ENCODE data around the gene SEMA6B.
"Not testable (repeated sequence)": the region's sequence is repeated elsewhere in the genome, so short reads cannot be mapped to it uniquely, and the experiment has no call there.

Gene SEMA6B

DNA sequence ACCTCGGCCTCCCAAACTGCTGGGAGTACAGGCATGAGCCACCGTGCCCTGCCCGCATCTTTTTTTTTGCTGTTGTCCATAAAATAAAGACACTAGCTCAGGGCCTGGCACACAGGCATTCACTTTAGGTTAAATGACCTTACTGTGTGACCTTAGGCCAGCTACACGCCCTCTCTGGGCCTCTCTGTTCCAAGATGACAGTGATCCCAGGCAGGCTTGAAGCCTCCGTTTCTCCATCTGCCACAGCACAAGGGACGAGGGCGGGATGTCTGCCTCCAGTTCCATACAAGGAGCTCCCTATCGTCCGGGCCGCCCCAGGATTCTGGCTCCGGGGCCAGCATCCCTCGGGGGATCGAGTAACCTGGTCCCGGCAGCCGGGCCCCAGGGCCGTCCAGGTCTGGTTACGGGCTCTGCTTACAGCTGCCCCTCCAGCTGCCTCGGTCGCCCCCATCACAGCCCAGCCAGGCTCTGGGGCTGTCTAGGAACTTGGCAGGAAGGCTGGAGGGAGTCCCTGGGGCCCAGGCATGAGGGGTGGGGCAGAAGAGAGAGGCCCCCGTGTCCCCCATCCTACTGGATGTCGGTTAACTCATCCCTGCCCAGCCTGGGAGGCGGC lies 11.9 kb upstream of the SEMA6B start:
- no peak for DNase-seq

DNA sequence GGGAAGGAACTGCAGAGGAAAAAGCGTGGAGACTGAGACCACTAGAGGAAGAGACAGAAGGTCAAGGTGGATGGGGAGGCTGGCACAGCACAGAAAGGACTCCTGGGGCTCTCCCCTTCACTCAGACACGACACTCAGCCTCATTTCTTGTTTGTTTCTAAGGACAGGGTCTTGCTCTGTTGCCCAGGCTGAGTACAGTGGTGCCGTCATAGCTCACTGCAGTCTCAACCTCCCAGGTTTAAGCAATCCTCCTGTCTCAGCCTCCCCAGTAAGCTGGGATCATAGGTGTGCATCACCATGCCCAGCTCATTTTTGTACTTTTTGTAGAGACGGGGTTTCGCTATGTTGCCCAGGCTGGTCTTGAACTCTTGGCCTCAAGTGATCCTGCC lies 11.4 kb upstream of the SEMA6B start:
- DNase-seq, result no peak

DNA sequence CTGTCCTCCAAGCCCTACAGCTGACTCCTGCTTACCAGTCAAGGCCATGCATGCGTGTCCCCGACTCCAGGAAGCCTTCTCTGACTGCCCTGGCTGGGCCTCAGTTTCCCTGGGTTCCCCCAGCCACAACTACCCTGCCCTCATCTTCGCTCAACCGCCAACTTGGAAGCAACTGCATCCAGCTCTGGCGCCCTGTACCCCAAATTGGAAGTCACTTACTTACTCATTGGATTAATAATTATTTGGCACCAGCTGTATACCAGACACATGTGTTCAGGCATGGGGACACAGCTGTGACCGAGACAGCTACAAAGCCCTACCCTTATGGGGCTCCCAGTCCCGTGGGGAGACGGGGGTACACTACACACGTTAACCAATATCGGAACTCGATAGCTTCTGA lies 10.9 kb upstream of the SEMA6B start:
- DNase-seq, result no peak

DNA sequence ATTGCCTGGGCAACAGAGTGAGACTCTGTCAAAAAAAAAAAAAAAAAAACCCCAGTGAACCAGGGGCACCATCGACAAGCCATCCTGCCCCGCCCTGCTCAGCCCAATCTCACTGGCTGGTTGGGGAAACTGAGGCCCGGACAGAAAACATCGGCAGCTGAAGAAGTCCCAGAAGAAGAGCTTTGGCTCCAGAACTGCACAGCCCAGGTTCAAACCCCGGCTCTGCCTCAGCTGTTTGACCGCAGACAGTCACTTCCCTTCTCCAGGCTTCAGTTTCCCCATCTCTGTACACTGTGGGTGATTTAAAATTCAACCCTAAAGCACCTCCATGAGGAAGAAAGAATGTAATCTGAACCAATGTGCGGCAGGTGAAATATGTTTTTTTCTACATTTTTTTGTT lies 9.4 kb upstream of the SEMA6B start:
- DNase-seq, result no peak

DNA sequence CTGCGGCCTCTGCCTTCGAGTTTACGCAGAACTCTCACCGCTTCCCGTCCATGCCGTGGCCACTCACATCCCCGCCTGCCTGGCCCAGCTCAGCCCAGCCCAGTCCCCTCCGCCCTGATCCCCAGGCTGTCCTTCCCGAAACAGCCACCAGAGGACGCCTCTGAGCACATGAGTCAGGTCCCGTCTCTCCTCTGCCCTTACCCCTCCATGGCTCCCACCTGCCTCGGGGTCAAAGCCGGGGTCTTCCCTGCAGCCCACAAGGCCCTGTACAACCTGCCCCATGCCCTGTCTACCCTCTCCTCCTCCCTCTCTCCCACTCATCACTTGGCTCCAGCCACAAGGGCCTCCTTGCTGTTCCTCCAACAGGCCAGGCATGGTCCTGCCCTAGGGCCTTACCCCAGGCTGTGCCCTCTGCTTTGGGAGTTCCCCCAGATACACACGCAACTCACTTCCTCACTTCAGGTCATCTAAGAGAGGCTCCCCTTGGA lies 8.1 kb upstream of the SEMA6B start:
- DNase-seq, result peak; percentile 60

DNA sequence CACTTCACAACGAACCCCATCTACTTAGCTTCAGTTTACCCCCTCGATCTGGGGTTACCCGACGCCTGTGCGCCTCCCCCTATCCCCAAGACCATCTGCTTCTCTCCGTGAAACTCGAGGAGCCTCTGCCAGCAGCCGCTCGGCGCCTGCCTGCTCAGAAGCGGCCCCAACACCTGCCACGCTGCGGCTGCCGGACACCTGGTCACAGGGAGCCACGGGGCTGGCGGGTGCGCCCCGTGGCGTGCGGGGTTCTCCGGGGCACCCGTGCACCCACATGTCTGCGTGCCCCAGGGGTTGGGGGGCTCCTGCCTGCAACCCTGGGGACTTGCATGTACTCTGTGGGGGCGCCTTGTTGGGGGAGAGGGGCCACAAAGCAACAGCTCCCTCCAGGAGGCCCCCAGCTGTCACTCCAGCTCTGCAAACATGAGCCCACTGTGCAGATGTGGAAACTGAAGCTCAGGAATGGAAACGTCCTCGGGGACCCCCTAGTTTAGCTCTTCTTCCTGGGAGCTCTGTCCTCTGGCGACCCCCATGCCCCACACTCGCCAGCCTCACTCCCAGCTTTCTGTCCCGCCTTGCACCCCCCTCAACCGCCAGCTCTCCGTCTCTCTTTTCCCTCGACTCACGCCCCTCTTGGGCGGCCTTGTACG lies 7.0 kb upstream of the SEMA6B start:
- DNase-seq, result no peak

DNA sequence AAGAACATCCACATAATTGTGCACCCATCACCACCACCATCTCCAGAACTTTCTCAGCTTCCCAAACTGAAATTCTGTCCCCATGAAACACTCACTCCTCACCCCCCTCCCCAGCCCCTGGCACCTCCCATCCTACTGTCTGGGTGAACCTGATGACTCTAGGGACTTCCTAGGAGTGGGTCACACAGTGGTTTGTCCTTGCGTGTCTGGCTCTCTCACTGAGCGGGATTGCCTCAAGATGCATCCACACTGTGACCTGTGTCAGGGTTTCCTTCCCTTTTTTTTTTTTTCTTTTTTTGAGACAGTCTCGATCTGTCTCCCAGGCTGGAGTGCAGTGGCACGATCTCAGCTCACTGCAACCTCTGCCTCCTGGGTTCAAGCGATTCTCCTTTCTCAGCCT lies 4.1 kb upstream of the SEMA6B start:
- not testable (repeated sequence) for DNase-seq

DNA sequence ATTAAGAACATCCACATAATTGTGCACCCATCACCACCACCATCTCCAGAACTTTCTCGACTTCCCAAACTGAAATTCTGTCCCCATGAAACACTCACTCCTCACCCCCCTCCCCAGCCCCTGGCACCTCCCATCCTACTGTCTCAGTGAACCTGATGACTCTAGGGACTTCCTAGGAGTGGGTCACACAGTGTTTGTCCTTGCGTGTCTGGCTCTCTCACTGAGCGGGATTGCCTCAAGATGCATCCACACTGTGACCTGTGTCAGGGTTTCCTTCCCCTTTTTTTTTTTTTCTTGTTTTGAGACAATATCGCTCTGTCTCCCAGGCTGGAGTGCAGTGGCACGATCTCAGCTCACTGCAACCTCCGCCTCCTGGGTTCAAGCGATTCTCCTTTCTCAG lies 2.6 kb upstream of the SEMA6B start:
- not testable (repeated sequence) for DNase-seq

DNA sequence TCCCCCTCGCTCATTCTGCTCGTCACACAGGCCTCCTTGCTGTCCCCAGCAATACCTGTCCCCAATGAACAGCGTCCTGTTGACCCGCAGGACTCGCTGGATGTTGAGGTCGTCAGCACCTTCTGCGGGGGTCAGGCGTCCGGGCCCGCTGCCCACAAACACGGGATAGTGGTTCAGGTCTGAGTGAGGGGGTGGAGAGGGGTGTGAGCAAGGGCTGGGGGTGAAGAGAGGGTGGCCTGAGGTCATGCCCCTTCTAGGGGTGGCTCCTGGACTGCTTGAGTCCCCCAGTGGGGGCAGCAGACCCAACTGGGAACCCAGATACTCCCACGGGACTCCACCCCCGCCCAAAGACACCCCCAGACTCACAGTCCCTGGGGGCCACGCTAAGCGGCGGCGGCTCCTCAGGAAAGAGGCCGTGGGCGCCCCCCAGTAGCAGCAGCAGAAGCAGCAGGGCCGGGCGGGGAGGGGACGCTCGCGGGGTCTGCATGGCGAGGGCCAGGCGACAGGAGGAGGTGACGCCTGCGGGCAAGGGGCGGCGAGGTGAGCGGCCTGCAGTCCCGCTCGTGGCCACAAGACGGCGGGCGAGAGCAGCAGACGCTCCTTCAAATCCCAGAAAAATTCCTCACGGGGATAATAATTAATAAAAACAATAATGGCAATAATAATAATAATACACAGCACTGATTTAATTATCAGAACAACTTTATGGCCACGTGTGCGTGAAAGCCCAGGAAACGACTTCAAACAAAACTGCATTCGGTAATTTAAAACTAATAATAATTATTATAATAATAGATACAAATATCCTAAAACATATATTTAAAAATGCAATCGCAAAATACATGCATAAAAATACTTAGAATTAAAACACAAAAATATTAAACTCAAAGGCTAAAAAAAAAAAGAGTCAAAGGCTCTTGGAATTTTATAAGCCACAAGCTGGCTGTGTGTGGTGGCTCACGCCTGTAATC lies 1.2 kb downstream of the SEMA6B start:
- DNase-seq, result no peak

DNA sequence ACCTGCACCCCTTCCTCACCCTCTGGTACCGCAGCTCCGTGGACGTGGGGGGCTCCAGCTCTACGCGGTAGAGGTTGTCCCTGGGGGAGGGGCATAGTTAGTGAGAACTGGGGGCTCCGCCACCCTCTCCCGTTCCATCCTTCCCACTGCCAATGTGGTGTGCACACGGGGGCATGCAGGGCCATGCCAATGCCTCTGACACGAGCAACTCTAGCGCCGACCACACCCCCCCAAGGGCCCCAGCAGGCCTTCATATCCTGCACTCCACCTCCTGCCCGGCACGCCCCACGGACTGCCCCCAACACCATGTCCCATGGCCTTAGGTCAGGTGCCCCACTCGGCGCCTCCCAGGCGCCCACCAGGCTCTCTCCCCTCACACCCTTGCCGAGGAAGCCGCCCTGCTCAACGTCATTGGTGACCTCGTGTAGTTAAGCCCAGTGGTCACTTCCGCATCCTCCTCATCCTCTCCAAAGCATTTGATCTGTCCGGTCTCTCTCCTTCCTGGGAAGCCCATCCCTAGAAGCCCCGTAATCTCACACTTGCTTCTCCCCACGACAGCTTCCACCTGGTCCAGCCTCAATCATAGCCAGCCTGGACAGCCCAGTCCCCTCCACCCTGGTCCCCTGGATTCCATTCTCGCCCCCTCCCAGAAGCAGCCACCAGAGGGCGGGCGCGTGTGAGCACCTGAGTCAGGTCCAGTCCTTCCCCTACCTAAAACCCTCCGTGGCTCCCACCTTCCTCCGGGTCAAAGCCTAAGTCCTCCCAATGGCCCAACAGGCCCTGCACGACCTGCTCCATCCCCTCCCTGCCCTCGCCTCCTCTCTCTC lies 2.1 kb downstream of the SEMA6B start:
- DNase-seq, result no peak

DNA sequence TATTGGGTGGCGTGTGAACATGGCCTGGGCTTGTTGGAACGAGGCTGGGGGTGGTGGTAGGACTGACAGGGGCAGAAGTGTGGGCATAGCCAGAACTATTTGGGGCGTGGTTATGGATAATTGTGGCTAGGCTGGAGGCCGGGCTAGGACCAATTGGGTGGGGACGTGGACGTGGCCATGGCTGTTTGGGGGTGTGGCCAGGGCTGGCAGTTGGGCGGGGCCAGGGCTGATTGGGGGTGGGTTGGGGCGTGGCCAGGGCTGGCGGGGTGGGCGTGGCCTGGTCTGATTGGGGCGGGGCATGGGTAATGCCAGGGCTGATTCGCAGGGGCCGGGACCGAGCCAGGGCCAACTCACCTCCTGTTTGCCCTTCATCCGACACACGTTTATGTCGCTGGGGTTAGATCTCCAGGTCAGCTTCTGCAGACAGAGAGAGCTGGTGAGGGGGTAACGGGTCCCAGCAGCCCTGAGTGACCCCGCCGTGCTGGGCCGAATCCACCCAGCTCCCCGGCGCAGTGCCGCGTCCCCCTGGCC lies 2.8 kb downstream of the SEMA6B start:
- no peak for DNase-seq

DNA sequence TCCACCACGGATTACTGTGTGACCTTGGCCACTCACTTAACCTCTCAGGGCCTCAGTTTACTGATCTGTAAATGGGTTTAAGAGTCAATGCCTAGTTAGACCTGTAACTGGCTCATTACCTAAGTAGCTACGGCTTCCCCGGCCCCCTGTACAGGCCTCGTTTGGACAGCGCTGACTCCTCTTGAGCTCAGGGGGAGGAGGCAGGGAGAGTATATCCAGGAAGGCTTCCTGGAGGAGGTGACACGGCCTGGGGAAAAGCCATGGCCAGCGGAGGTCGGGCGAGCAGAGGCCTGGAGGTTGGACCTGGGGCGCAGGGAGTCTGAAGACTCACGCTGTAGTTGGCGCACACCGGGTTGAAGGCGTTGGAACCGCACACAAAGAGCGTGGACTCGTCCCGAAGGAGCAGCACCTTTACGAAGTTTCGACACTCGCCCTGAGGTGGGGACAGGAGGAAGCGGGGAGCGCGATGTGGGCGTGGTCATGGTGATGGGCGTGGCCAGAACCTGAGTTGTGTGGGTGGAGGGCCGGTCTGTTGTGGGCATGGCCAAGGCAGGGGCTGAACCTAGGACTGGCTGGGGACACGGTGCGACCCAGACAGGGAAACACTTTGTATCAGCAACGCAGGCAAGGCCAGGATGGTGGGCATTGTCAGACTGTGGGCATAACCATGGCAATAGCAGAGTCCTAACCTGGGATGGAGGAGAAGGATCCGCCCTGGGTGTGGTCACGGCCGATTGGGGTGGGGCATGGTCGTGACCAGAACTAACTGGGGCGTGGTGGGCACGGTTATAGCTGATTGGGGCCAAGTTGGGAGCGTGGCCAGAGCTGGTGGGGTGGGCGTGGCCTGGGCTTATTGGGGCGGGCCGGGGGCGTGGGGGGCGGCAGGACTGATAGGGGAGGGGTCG lies 3.6 kb downstream of the SEMA6B start:
- no peak for DNase-seq

DNA sequence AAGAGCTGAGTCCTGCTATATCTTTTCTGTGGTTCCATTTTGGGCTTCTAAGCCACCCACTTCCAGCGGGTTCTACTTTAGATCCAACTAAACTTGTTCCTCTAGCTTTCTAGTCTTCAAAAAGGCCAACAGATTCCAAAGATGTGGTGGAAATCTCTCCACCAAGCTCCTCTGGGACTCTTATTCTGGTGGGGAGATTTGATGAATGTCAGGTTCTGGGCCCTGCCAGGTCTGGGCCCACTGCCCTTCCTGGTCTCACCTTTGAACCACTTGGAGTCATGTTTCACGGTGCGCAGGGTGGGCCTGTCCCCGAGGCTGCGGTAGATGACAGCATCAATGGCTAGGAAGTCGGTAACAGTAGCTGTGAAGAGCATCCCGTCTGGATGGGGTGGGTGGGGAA lies 4.8 kb downstream of the SEMA6B start:
- DNase-seq, result no peak

DNA sequence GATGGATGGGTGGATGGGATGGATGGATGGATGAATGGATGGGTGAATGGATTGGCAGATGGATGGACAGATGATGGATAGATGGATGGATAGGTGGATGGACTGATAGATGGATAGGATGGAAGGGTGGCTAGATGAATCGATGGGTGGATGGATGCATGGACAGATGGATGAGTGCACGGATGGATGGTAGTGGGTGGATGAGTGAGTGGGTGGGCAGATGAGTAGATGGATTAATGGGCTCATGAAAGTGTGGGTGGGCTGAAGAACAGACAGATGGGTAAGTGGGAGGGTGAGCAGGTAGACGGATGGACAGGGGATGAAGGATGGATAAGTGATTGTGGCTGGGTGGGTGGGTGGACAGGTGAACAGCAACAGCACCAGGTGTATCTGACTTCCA lies 5.7 kb downstream of the SEMA6B start:
- DNase-seq, result no peak

DNA sequence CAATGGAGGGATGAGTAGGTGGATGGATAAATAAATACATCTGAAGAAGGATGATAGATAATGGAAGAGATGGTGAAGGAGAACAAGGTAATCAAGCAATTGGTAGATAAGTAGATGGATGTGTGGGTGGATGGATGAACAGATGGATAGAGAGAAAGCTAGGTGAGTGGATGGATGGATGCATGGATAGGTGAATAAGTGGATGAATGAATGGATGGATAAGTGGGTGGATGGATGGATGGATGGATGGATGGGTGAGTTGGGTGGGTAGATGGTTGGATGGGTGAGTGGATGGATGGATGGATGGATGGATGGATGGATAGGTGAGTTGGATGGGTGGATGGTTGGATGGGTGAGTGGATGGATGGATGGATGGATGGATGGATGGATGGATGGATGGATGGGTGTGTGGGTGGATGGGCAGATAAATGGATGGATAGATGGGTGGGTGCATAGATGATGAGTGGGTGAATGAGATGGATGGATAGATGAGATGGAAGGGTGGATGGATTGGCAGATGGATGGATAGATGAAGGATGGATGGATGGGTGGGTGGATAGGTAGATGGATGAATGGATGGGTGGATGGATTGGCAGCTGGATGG lies 6.3 kb downstream of the SEMA6B start:
- no peak for DNase-seq

DNA sequence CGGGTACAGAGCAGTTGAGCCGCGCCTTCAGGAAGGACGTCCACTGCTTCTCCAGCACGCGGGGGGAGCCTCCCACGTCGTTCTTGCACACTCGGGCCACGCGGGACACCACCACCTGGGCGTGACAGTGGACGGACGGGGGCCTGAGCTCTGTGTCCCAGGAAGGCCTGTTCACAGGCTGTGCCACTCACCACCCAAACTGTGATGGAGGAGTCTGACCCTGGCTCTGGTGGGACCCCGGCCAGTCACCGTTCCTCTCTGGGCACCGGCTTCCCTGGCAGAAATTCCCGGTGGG lies 7.0 kb downstream of the SEMA6B start:
- DNase-seq, result no peak

DNA sequence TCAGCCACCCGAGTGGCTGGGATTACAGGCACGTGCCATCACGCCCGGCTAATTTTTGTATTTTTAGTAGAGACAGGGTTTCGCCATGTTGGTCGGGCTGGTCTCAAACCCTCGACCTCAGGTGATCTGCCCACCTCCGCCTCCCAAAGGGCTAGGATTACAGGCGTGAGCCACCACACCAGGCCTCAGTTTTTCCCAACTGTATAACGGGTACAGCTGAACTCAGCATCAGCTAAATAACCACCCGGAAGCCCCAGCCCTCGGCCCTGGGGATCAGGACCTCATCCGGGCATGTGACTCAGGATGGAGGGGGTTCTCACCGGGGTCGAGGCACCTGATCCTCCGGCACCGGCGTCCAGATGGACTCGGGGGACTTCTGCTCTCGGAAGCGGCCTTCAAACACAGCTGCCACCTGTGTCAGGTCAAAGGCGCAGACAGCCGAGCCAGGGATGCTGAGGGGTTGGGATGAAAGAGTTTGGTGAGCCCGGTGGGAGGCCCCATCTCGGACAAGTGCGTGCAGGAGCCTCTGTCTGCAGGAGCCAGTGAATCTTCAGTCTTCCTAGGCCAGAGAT lies 8.9 kb downstream of the SEMA6B start:
- no peak for DNase-seq

DNA sequence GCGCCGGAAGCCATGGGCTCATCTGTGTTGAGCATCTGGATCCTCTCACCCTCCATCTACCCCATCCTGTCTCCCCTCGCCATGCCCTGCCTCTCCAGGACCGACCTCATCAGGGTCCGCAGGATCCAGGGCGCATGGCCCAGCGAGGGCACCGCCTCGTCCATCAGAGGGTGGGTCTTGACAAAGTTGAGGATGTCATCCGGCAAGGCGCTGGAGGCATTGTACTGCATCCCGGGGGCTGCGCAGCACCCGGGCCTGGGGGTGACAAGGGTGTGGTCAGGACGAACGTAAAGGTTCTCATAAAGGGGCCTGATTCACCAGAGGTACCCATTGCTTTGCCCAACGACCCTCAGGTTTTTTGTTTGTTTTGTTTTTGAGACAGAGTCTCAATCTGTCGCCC lies 9.5 kb downstream of the SEMA6B start:
- DNase-seq, result no peak

DNA sequence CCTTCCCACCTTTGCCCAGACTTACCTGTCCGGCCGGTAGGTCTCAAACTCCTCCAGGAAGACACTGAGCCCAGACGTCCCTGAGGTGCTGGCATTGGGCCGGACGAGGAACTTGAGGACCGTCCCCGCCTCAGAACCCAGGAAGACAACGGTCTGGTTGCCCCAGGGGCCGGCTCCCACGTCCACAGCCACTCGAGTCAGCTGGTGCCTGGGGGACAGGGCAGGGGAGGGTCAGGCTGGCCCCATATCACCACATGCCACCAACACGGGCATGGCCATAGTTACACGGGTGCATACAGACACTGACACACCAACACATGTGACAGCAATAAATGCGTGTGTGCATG lies 11.3 kb downstream of the SEMA6B start:
- no peak for DNase-seq

DNA sequence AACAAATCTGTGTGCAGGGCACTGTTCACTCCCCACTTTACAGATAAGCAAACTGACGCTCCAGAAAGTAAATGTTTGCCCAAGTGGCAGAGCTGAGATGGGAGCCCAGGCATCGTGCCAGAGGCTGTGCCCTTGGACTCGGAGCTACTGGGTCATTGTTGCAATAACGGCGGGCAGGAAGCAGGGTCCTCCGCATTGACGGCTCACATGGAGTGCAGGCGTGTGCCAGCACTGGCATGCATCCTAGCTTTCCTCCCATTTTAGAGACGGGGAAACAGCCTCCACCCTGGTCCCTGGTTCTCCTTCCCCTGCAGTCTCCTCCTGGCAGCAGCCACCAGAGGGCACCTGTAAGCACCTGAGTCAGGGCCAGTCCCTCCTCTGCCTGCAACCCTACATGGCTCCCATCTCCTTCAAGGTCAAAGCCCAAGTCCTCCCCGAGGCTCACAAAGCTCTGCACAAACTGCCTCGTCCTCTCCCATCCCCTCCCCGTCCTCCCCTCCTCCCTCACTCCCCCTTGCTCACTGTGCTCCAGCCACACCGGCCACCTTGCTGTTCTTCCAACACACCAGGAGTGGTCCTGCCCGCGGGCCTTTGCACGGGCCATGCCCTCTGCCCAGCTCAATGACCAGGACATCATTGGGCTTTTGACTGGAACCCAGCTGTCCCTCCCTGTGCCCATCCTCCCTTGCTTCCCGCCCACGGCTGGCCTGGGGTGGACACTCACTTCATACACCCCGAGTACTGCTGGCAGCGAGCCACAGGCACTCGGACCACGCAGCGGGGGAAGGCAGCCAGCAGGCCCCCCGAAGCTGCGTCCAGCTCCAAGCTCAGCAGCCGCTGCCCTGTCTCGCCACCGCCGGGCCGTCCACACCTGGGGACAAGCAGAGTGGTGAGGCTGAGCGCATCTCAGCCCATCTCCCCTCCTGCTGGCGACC lies 11.9 kb downstream of the SEMA6B start:
- no peak for DNase-seq
